ENCODE data around the gene PLCXD1.
"Not testable (repeated sequence)": the region's sequence is repeated elsewhere in the genome, so short reads cannot be mapped to it uniquely, and the experiment has no call there.

PLCXD1 gene

GRCh38 chrX:257681-258289 lies 23.4 kb upstream of the PLCXD1 start:
- no peak for ATAC-seq (replicated peaks)
- peaks cover 1 to 2% of the 10 kb centered on the region in 2 donors for H3K4me1 Mint-ChIP-seq
- no peak overlapping the region for H3K27ac Mint-ChIP-seq
- H3K36me3 Mint-ChIP-seq: peaks cover 0 to 1% of the 10 kb centered on the region in 2 donors
- H3K27me3 Mint-ChIP-seq: no peaks in the 10 kb centered on the region
- DNase-seq: no peak
- H3K9me3 Mint-ChIP-seq: peaks cover 1 to 2% of the 10 kb centered on the region in 2 donors
- H3K4me3 Mint-ChIP-seq: no peak overlapping the region

GRCh38 chrX:258291-259040 lies 22.7 kb upstream of the PLCXD1 start:
- no peaks in the 10 kb centered on the region for H3K36me3 Mint-ChIP-seq
- no peaks in the 10 kb centered on the region for H3K27me3 Mint-ChIP-seq
- no peak for ATAC-seq (replicated peaks)
- DNase-seq: no peak
- H3K4me1 Mint-ChIP-seq: no peaks in the 10 kb centered on the region
- no peak overlapping the region for H3K4me3 Mint-ChIP-seq
- no peaks in the 10 kb centered on the region for H3K9me3 Mint-ChIP-seq
- H3K27ac Mint-ChIP-seq: no peak overlapping the region

GRCh38 chrX:259692-260355 lies 21.4 kb upstream of the PLCXD1 start:
- peak overlapping the region; percentile 47 for H3K27ac Mint-ChIP-seq
- peak overlapping the region in 1 of 2 donors; percentile 56 for H3K4me3 Mint-ChIP-seq
- H3K9me3 Mint-ChIP-seq: no peaks in the 10 kb centered on the region
- H3K36me3 Mint-ChIP-seq: no peaks in the 10 kb centered on the region
- no peaks in the 10 kb centered on the region for H3K4me1 Mint-ChIP-seq
- DNase-seq: no peak
- no peaks in the 10 kb centered on the region for H3K27me3 Mint-ChIP-seq
- peak in 1 of 2 donors; percentile 56 for ATAC-seq (replicated peaks)

- Mint-ChIP-seq H3K27me3 (no peaks in the 10 kb centered on the region), H3K9me3 (no peaks in the 10 kb centered on the region), H3K36me3 (no peaks in the 10 kb centered on the region), H3K27ac (no peak overlapping the region), H3K4me3 (no peak overlapping the region), H3K4me1 (no peaks in the 10 kb centered on the region)
- no peak for ATAC-seq (replicated peaks)
- no peak for DNase-seq
Observed at GRCh38 chrX:261167-261918, 19.8 kb upstream of the PLCXD1 start.

GRCh38 chrX:261919-262352 lies 19.2 kb upstream of the PLCXD1 start:
- Mint-ChIP-seq H3K27me3 (no peaks in the 10 kb centered on the region), H3K36me3 (no peaks in the 10 kb centered on the region), H3K9me3 (no peaks in the 10 kb centered on the region), H3K4me1 (no peaks in the 10 kb centered on the region), H3K27ac (no peak overlapping the region), H3K4me3 (no peak overlapping the region)
- no peak for DNase-seq
- no peak for ATAC-seq (replicated peaks)

GRCh38 chrX:262381-262909 lies 18.7 kb upstream of the PLCXD1 start:
- Mint-ChIP-seq H3K27me3 (no peaks in the 10 kb centered on the region), H3K27ac (no peak overlapping the region), H3K36me3 (no peaks in the 10 kb centered on the region), H3K4me1 (no peaks in the 10 kb centered on the region), H3K9me3 (no peaks in the 10 kb centered on the region), H3K4me3 (no peak overlapping the region)
- DNase-seq (no peak), ATAC-seq (replicated peaks) (no peak)

GRCh38 chrX:264006-264405 lies 17.2 kb upstream of the PLCXD1 start:
- not testable (repeated sequence) for ATAC-seq (replicated peaks); H3K4me1 Mint-ChIP-seq; H3K27ac Mint-ChIP-seq; H3K27me3 Mint-ChIP-seq; DNase-seq; H3K4me3 Mint-ChIP-seq; H3K36me3 Mint-ChIP-seq; H3K9me3 Mint-ChIP-seq

GRCh38 chrX:264634-265455 lies 16.3 kb upstream of the PLCXD1 start:
- no peaks in the 10 kb centered on the region for H3K4me1 Mint-ChIP-seq
- ATAC-seq (replicated peaks): no peak
- H3K36me3 Mint-ChIP-seq: no peaks in the 10 kb centered on the region
- H3K4me3 Mint-ChIP-seq: no peak overlapping the region
- DNase-seq: no peak
- H3K27ac Mint-ChIP-seq: no peak overlapping the region
- no peaks in the 10 kb centered on the region for H3K9me3 Mint-ChIP-seq
- no peaks in the 10 kb centered on the region for H3K27me3 Mint-ChIP-seq

GRCh38 chrX:265502-265901 lies 15.7 kb upstream of the PLCXD1 start:
- no peak overlapping the region for H3K4me3 Mint-ChIP-seq
- ATAC-seq (replicated peaks) (no peak), DNase-seq (no peak)
- no peaks in the 10 kb centered on the region for H3K4me1 Mint-ChIP-seq
- H3K27me3 Mint-ChIP-seq: no peaks in the 10 kb centered on the region
- H3K36me3 Mint-ChIP-seq: no peaks in the 10 kb centered on the region
- no peaks in the 10 kb centered on the region for H3K9me3 Mint-ChIP-seq
- no peak overlapping the region for H3K27ac Mint-ChIP-seq

- Mint-ChIP-seq H3K4me1 (no peaks in the 10 kb centered on the region), H3K36me3 (no peaks in the 10 kb centered on the region), H3K27ac (no peak overlapping the region), H3K4me3 (no peak overlapping the region), H3K27me3 (no peaks in the 10 kb centered on the region), H3K9me3 (no peaks in the 10 kb centered on the region)
- DNase-seq (no peak), ATAC-seq (replicated peaks) (no peak)
Observed at GRCh38 chrX:267771-268261, 13.4 kb upstream of the PLCXD1 start.

- Mint-ChIP-seq H3K36me3 (no peaks in the 10 kb centered on the region), H3K4me1 (peaks cover 3 to 7% of the 10 kb centered on the region in 2 donors), H3K27ac (no peak overlapping the region), H3K27me3 (peaks cover 5 to 6% of the 10 kb centered on the region in 2 donors), H3K4me3 (no peak overlapping the region), H3K9me3 (no peaks in the 10 kb centered on the region)
- ATAC-seq (replicated peaks): no peak
- no peak for DNase-seq
Observed at GRCh38 chrX:270848-271367, 10.3 kb upstream of the PLCXD1 start.

- peaks cover 0 to 1% of the 10 kb centered on the region in 2 donors for H3K36me3 Mint-ChIP-seq
- no peaks in the 10 kb centered on the region for H3K9me3 Mint-ChIP-seq
- H3K27me3 Mint-ChIP-seq: peaks cover 17 to 36% of the 10 kb centered on the region in 2 donors
- ATAC-seq (replicated peaks): no peak
- H3K27ac Mint-ChIP-seq: no peak overlapping the region
- peak overlapping the region; percentile 69 to 73 for H3K4me3 Mint-ChIP-seq
- DNase-seq: no peak
- peaks cover 11 to 32% of the 10 kb centered on the region in 2 donors for H3K4me1 Mint-ChIP-seq
Observed at GRCh38 chrX:274904-275475, 6.2 kb upstream of the PLCXD1 start.

- H3K27me3 Mint-ChIP-seq: peaks cover 17 to 36% of the 10 kb centered on the region in 2 donors
Observed at GRCh38 chrX:275476-275966, 5.7 kb upstream of the PLCXD1 start.

More at GRCh38 chrX:275476-275966, 5.7 kb upstream of the PLCXD1 start:
- peaks cover 11 to 33% of the 10 kb centered on the region in 2 donors for H3K4me1 Mint-ChIP-seq
- no peak for DNase-seq
- peak overlapping the region; percentile 69 to 73 for H3K4me3 Mint-ChIP-seq
- no peaks in the 10 kb centered on the region for H3K9me3 Mint-ChIP-seq
- ATAC-seq (replicated peaks): peak; percentile 4 to 15
- H3K36me3 Mint-ChIP-seq: peaks cover 0 to 1% of the 10 kb centered on the region in 2 donors
- no peak overlapping the region for H3K27ac Mint-ChIP-seq
